Cerebellar nuclear complex (tissue), 1 donor: ENCODE measurements around the gene SRSF11.

Experiments
- DNase-seq, 2 experiments: peaks; one replicate each; lab custom pipeline; 2025; lab: John Stamatoyannopoulos, UW

Gene SRSF11

DNA sequence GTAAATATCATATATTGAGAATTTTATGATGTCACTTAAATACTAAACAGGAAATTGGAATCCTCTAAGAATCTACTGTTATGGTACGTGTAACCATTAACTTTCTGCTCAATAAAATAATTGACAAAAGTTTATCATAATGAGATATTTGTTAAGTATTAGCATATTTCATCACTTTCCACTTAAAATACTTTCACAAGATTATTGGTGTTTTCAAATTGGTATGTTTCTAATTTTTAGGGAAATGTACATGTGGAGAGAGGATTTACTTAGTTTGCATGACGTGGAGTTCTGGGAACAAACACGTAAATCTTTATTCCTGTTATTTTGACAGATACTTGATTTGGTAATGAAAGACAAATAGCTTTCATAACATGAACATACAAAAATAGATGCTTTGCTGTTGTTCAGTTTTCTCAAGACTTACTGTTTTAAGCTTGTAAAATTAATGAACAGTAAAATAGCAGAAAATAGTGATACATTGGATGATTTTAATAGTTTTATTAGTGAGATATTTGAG lies 1.6 kb downstream of the SRSF11 start:
- no peak for DNase-seq

DNA sequence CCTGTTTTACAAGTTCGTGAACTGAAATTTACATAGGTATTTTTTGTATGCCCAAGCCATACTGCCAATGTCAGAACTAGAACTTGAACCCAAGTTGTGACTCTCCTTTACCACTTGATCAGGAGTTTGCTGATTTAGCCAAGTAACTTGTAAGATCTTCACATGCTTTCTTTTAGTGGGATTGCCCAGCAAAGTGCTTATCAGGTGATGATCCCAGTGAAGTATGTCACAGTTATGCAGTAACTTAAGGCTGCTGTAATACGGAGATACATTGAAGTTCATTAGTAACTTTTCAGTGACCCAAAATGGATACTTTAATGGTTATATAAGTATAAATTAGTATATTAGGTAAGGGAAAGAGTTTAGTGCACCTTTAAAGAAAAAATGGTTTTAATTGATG lies 3.8 kb downstream of the SRSF11 start:
- no peak for DNase-seq

DNA sequence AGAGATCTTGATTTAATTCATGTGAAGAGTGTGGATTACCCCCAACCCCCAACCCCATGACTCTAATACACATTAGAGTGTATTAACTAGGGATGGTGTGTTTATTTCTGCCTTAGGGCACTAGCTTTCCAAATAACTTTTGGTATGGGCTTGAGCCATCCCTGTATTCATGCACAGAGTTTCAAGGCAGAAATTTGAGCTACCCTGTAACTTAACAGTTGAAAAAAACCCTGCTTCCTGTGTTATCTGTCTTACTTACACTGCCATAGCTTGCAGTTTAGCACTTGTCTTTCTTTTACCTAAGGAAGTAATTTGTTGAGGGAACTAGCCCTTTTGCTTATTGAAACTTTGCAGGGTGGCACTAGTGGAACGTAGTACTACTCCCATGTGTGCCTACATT lies 6.3 kb downstream of the SRSF11 start:
- DNase-seq = no peak

DNA sequence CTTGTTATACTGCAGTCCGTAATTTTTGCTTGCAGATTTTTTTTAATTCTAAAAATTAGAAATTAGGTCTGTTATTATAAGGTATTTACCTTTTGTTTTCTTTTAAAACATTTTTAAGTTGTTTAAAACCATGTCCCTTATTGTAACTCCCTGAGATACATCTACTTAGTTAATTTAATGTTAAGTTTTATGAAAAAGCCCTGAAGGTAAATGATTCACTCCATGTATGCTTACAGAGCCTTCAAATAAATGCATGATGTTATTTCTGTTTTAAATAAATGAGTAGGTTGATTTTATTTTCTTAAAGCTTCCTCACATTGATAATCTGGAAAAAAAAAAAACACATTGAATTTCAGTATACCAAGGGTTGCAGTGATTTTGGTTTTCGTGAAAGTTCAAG lies 7.5 kb downstream of the SRSF11 start:
- DNase-seq = no peak

DNA sequence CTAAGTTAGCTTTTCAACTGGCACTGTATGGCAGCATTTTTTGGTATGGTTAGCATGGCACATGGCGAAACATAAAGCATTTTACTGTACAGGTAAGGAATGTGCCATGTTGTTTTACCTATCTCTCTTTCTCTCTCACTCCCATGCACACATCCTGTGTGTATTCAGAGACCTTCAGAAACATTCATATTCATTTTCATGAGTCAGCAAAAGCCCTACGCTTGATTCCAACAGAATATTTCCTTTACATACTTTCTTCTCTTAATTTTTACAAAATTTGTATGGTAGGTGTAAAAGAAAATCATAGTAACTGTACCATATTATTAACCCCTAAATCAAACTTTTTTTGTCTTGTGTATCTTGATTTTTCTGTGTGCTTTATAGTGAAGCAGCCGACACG lies 10.3 kb downstream of the SRSF11 start:
- no peak for DNase-seq

DNA sequence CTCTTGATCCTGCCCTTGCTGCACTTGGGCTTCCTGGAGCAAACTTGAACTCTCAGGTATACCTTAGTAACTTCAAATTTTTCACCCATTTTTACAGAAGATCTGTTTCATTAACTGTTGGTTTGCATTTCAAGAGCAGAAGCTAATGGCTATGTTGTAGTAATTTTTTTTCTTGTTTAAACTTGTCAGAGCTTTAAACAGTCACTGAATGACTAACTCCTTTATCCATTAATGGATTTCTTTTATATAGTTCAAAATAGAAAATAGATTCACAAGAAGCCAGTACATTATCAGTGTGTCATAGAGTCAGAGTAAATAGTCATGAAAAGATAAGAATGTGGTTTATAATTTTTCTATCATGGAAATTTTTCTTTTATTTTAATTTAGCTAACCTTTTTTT lies 13.6 kb downstream of the SRSF11 start:
- no peak for DNase-seq

DNA sequence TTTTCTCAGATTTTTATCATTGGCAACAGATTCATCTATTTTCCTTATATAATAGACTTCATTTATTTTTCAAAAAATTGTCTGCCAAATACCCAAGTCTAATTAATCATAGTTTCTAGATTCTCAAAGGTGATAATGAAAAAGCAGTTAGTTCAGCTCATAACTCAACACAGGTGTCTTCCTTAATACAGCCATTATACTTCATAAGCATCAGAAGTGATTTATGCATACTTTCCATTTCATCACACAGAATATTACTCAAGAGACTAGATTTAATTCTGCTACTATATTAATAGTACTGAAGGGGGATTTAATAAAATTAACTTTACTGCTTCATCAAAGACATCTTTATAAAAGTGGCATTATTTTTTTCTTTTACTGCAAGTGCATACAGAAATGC lies 18.8 kb downstream of the SRSF11 start:
- DNase-seq = no peak

DNA sequence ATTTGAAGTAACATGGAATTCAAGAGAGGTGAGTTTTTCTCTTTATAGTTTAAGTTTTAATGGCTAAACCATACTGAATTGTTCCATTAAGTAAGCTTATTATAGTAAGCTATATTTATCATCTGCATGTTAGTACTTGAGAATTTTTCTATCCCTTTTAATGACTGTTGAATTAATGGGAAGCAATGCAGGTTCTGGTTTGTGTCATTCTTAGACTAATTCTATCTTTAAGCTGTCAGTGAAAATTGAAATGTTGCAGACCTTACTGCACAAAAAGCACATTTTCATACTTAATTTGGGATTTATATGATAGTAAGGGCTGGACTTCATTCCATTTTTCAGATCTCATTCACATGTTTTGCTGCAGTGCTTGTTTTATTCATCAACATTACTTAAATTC lies 25.9 kb downstream of the SRSF11 start:
- DNase-seq = no peak

DNA sequence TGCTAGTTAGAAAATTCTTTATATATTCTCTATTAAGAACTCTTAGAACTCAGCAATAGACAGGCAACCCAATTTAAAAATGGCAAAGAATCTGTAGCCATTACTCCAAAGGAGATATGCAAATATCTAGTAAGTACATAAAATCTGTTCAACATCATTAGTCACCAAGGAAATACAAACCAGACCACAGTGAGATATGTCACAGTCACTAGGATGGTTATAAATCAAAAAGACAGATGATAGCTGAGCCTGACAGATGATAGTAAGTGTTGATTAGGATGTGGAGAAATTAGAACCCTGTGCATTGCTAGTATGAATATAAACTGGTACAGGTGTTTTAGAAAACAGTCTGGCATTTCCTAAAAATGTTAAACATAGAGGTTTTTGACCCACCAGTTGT lies 26.6 kb downstream of the SRSF11 start:
- DNase-seq = no peak

DNA sequence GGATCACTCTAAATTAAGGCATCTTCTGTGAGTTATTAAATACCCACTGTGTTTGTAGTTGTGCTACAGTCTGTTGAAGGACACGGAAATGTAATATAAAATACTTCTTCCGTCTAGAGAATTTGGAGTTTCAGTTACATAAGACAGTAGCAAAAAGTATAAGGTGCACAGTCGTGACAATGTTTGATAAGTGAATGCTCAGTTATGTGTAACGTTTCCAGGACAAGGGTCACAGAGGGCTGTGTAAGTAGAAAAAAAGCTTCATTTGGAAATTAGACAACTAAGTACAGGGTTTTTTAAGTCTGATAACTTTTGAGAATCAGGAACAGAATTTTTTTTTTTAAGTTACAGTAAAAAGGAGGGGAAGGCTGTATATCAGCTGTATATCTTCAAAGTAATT lies 27.5 kb downstream of the SRSF11 start:
- no peak for DNase-seq

DNA sequence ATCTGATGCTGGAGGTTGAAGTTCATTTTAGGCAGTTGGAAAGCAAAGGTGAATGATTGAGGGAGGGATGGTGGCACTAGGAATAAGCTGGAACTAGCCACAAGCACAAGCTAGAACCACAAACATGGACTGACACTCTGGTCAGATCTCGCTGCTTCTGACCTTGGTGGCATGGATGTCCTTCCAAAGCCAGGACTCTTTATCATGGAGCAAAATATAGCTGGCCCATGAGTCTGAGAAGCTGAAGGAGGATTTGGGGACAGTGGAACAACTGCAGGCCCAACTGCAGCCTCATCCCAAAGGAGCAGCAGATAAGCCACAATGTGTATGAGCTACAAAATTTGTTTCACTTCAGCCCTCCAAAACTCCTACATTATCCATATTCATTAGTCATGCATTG lies 35.5 kb downstream of the SRSF11 start:
- DNase-seq = no peak

DNA sequence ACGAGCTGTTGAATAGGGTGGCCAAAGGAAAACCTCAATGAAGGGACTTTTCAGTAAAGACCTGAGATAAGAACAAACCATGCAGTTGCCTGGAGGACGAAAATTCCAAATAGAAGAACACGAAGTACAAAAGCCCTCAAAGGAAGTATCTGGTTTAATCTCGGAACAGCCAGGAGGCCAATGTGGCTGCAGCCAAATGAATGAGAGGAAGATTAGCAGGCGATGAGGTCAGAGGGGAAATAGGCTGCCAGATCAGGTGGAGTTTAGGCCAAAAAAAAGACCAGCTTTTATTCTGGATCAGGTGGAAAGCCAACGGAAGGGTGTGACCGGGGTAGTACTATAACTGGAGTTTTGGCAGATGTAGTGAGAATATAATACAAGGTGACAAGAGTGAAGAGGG lies 43.7 kb downstream of the SRSF11 start:
- DNase-seq = no peak

DNA sequence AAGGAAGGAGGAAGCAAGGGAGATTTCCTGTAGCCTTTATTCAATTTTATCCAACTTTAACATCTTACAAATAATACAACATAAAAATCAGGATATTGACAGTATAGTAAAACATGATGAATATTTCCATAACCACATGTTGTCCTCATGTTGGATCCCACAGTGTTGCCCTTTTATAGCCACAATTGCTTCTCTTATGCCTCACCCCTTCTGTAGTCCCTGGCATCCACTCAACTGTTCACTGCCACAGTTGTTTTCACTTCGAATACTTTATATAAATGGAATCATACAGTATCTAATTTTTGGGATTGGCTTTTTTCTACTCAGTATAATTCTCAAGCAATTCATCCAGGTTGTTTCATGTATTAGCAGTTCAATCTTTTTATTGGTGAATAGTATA lies 44.8 kb downstream of the SRSF11 start:
- no peak for DNase-seq

DNA sequence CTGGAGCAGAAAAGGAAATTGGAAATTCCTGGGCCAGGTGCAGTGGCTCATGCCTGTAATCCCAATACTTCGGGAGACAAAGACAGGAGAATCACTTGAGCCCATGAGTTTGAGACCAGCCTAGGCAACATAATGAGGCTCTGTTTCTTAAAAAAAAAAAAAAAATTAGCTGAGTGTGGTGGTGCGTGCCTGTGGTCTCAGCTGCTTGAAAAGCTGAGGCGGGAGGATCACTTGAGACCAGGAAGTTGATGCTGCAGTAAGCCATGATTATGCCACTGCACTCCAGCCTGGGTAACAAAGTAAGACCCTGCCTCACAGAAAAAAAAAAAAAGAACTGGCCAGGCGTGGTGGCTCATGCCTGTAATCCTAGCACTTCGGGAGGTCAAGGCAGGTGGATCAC lies 56.7 kb downstream of the SRSF11 start:
- DNase-seq = no peak

DNA sequence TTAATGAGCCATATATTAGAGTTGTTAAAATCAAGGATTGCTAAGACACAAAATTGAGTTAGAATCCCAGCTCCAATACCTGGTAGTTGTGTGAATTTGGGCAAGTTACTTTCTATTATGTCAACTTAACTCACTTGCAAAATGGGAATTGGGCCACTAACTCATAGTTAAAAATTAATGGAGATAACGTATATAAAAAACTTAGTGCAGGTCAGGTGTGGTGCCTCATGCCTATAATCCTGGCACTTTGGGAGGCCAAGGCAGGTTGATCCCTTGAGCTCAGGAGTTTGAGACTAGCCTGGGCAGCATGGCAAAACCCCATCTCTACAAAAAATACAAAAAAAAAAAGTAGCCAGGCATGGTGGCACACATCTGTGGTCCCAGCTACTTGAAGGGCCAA lies 57.5 kb downstream of the SRSF11 start:
- no peak for DNase-seq

DNA sequence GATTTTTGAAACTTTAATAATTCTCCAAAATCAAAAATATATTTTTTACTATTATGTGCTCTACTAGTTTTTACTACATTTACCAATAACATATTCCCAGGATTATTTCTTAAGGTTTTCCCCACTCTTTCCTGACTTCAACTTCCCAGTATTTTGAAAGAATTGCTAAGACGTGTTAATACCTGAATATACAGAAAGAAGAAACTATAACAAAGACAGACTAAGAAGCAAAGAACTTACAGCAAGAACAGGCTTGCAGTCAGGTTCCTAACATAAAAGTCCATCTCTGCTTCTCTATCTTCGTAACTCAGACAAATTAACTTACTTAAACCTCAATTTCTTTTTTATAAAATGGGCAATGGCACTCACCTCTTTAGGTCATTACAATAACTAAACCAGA lies 63.2 kb downstream of the SRSF11 start:
- DNase-seq = no peak

DNA sequence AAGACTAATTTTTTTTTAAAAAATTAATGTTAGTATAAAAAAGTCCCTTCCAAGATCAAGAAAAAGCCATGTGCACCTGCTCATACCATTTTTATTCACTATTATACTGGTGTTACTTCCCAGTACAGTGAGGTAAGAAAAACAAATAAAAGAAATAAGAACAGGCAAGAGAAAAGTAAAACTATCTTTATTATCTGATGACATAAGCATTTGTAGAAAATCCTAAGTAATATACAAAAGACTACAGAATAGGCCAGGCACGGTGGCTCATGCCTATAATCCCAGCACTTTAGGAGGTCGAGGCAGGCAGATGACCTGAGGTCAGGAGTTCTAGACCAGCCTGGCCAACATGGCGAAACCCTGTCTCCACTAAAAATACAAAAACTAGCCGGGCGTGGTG lies 65.3 kb downstream of the SRSF11 start:
- no peak for DNase-seq

DNA sequence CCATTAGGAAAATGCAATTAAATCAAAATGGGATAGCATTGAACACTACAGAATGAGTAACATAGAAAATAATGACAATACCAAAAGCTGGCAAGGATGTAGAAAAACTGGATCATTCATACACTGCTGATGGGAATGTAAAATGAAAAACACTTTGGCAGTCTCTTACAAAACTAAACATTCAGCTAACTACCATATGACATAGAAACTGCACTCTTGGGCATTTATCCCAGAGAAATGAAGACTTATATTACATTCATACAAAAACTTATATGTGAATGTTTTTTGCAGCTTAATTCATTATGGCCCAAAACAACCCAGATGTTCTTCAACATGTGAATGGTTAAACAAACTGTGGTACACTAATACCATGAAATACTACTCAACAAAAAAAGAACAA lies 67.0 kb downstream of the SRSF11 start:
- DNase-seq = no peak

DNA sequence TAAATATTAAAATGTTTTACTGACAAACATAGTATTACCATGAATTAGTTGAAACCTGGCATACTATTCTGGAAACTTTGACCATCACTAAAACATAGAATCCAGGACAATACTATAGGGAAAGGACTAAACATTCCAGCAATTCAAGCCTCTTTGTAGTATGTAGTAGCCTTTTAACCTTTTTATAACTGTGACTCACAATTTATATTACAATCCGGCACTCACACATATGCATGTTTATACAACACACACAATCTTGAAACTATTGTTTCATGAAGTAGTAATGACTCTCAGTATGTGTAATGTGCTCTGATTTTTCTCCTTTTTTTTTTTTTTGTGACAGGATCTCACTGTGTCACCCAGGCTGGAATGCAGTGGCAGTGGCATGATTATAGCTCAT lies 69.0 kb downstream of the SRSF11 start:
- DNase-seq = no peak

DNA sequence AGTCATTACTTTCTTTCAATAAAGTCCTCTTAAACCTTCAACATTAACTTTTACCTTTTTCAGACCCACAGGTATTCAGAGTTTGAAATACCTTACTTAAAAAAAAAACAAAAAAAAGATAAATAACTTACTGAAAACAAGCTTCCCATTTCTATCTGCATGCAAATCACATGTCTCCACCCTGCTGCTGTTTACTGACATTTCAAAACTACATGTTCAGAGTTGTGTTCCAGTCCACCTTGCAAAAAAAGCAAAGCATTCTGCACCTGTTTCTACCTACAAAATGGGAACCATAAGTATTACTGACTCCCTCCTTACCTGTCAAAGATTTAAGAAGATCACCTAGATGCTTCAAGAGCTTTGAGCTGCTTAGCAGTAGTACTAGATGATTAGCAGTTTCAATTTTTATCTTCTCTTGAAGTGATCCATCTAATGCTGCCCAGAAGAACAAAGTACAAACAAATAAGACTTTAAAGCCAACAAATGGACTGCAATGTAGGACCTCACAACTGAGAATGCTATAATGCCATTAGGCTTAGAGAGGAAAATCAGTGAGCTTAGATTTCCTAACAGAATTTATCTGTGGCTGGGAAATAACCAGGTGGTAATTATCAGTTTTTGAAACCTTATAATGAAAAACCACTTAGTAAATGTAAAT lies 72.1 kb downstream of the SRSF11 start:
- no peak for DNase-seq

DNA sequence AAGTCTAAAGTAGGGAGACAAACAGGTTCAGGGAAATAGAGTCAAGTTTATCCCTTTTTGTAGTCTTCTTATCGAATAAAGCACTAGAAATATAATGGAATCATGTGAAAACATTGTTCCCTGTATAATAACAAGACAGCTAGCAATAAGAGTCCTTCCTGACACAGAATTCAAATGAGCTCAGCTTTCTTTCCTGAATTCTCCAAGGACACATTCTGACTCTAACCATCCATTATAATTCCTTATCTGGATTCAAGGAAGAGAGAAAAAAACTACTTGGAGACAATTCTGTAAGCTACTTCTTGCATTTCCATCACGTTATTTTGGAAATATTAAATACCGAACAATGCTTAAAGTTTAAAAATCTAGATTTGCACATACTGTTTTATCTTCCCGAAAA lies 74.6 kb downstream of the SRSF11 start:
- no peak for DNase-seq

DNA sequence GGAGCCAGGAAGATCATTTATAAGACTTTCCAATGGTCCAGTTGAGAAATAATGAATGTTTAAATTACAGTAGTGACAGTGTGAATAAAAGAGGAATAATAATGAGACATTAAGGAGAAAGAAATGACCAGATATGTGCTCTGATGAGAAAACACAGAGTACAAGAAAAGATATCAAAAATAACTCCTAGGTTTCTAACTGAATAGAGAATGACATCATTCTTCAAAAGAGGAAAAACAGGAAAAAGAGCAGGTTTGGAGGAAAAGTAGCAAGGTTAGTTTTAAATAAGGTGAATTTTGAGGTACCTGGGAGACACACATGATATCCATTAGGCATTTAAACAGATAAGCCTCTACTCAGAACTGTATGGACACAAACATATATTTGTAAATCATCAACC lies 78.3 kb downstream of the SRSF11 start:
- DNase-seq = no peak
